HEK293 (cell line): Measurements from ENCODE around the gene CCL27.

ENCODE experiments used
- BCL11A ChIP-seq: fragments of 450-650 bp; formaldehyde crosslinking; IDR thresholded peaks from 2 replicates; pipeline ENCODE4 v1.5.1; 2016; ENCODE audit warnings: low read depth, missing biosample characterization, missing genetic modification characterization
- CTCF ChIP-seq: fragments of 450-650 bp; formaldehyde crosslinking; IDR thresholded peaks from 2 replicates; pipeline ENCODE4 v1.5.1; 2016; ENCODE audit warnings: missing biosample characterization, missing genetic modification characterization
- GLIS2 ChIP-seq: fragments of 450-650 bp; formaldehyde crosslinking; IDR thresholded peaks from 2 replicates; pipeline ENCODE4 v1.5.1; 2016; ENCODE audit warnings: missing biosample characterization, missing genetic modification characterization
- KLF1 ChIP-seq: fragments of 450-650 bp; formaldehyde crosslinking; IDR thresholded peaks from 2 replicates; pipeline ENCODE4 v1.5.1; 2016; ENCODE audit warnings: missing biosample characterization, missing genetic modification characterization
- KLF10 ChIP-seq: fragments of 450-650 bp; IDR thresholded peaks from 2 replicates; pipeline ENCODE4 v1.5.1; 2018; ENCODE audit warnings: missing biosample characterization, mild to moderate bottlenecking, missing genetic modification characterization
- KLF8 ChIP-seq: fragments of 450-650 bp; formaldehyde crosslinking; IDR thresholded peaks from 2 replicates; pipeline ENCODE4 v1.5.1; 2016; ENCODE audit warnings: missing biosample characterization, missing genetic modification characterization
- KLF9 ChIP-seq: fragments of 450-650 bp; formaldehyde crosslinking; IDR thresholded peaks from 2 replicates; pipeline ENCODE4 v1.5.1; 2016; ENCODE audit warnings: missing biosample characterization, missing genetic modification characterization, low read depth
- PRDM10 ChIP-seq: fragments of 450-650 bp; formaldehyde crosslinking; IDR thresholded peaks from 2 replicates; pipeline ENCODE4 v1.5.1; 2016; ENCODE audit warnings: missing biosample characterization, missing genetic modification characterization
- SCRT1 ChIP-seq: fragments of 450-650 bp; formaldehyde crosslinking; IDR thresholded peaks from 2 replicates; pipeline ENCODE4 v1.5.1; 2016; ENCODE audit warnings: missing biosample characterization, missing genetic modification characterization, borderline replicate concordance
- TSHZ1 ChIP-seq: fragments of 450-650 bp; formaldehyde crosslinking; IDR thresholded peaks from 2 replicates; pipeline ENCODE4 v1.5.1; 2016; ENCODE audit warnings: missing biosample characterization, missing genetic modification characterization, borderline replicate concordance
- ZBTB1 ChIP-seq: fragments of 450-650 bp; formaldehyde crosslinking; IDR thresholded peaks from 2 replicates; pipeline ENCODE4 v1.5.1; 2016; ENCODE audit warnings: missing biosample characterization, missing genetic modification characterization
- ZFP37 ChIP-seq: fragments of 450-650 bp; formaldehyde crosslinking; IDR thresholded peaks from 2 replicates; pipeline ENCODE4 v1.5.1; 2016; ENCODE audit warnings: missing biosample characterization, missing genetic modification characterization
- ZNF146 ChIP-seq: fragments of 450-650 bp; formaldehyde crosslinking; IDR thresholded peaks from 2 replicates; pipeline ENCODE4 v1.5.1; 2016; ENCODE audit warnings: missing biosample characterization, missing genetic modification characterization
- ZNF266 ChIP-seq: fragments of 450-650 bp; formaldehyde crosslinking; IDR thresholded peaks from 2 replicates; pipeline ENCODE4 v1.5.1; 2016; ENCODE audit warnings: missing biosample characterization, missing genetic modification characterization, low read depth
- ZNF292 ChIP-seq: fragments of 450-650 bp; formaldehyde crosslinking; IDR thresholded peaks from 2 replicates; pipeline ENCODE4 v1.5.1; 2016; ENCODE audit warnings: low read depth, missing biosample characterization, missing genetic modification characterization, borderline replicate concordance
- ZNF341 ChIP-seq: fragments of 450-650 bp; formaldehyde crosslinking; IDR thresholded peaks from 2 replicates; pipeline ENCODE4; 2016; ENCODE audit warnings: low read depth, missing biosample characterization, missing genetic modification characterization
- ZNF391 ChIP-seq: fragments of 450-650 bp; formaldehyde crosslinking; IDR thresholded peaks from 2 replicates; pipeline ENCODE4 v1.5.1; 2016; ENCODE audit warnings: low read depth, missing biosample characterization, missing genetic modification characterization, borderline replicate concordance
- ZNF394 ChIP-seq: fragments of 450-650 bp; formaldehyde crosslinking; IDR thresholded peaks from 2 replicates; pipeline ENCODE4 v1.5.1; 2016; ENCODE audit warnings: missing biosample characterization, missing genetic modification characterization, mild to moderate bottlenecking, moderate library complexity, borderline replicate concordance
- ZNF416 ChIP-seq: fragments of 450-650 bp; formaldehyde crosslinking; IDR thresholded peaks from 2 replicates; pipeline ENCODE4 v1.5.1; 2016; ENCODE audit warnings: missing biosample characterization, missing genetic modification characterization
- ZNF449 ChIP-seq: fragments of 450-650 bp; formaldehyde crosslinking; IDR thresholded peaks from 2 replicates; pipeline ENCODE4 v1.5.1; 2017; ENCODE audit warnings: missing biosample characterization, mild to moderate bottlenecking, missing genetic modification characterization, moderate library complexity
- ZNF513 ChIP-seq: fragments of 450-650 bp; IDR thresholded peaks from 2 replicates; pipeline ENCODE4 v1.5.1; 2018; ENCODE audit warnings: missing biosample characterization, missing genetic modification characterization
- ZNF558 ChIP-seq: fragments of 450-650 bp; formaldehyde crosslinking; IDR thresholded peaks from 2 replicates; pipeline ENCODE4 v1.5.1; 2016; ENCODE audit warnings: missing biosample characterization, missing genetic modification characterization
- ZNF596 ChIP-seq: fragments of 450-650 bp; IDR thresholded peaks from 2 replicates; pipeline ENCODE4 v1.5.0; 2018; ENCODE audit warnings: missing biosample characterization, mild to moderate bottlenecking, missing genetic modification characterization, moderate library complexity
- ZNF621 ChIP-seq: fragments of 450-650 bp; formaldehyde crosslinking; IDR thresholded peaks from 2 replicates; pipeline ENCODE4 v1.5.1; 2017; ENCODE audit warnings: missing biosample characterization, missing genetic modification characterization
- ZNF626 ChIP-seq: fragments of 450-650 bp; sonication (Bioruptor Pico); formaldehyde crosslinking; IDR thresholded peaks from 2 replicates; pipeline ENCODE4 v1.5.1; 2018; ENCODE audit warnings: missing biosample characterization, missing genetic modification characterization, inconsistent platforms
- ZNF660 ChIP-seq: fragments of 450-650 bp; IDR thresholded peaks from 2 replicates; pipeline ENCODE4 v1.5.1; 2018; ENCODE audit warnings: missing biosample characterization, mild to moderate bottlenecking, missing genetic modification characterization
- ZNF677 ChIP-seq: fragments of 450-650 bp; IDR thresholded peaks from 2 replicates; pipeline ENCODE4 v1.5.0; 2018; ENCODE audit warnings: missing biosample characterization, mild to moderate bottlenecking, missing genetic modification characterization, moderate library complexity
- ZNF785 ChIP-seq: fragments of 450-650 bp; formaldehyde crosslinking; IDR thresholded peaks from 2 replicates; pipeline ENCODE4 v1.5.1; 2016; ENCODE audit warnings: missing biosample characterization, missing genetic modification characterization

The CCL27 gene

GRCh38 chr9:34701023-34701768, 38.7 kb upstream of the CCL27 start (continued):
- TF ChIP-seq CTCF (peak; percentile 87), KLF10 (tag by site-specific recombination) (no peak), ZNF449 (tag by site-specific recombination) (0 out of 2 replicates have a peak, but pooled peaks have one; percentile 10), KLF8 (tag by site-specific recombination) (peak; percentile 44; the same call in 1 of the 2 replicates), ZNF394 (tag by site-specific recombination) (no peak), ZNF660 (peak; percentile 58; the same call in 1 of the 2 replicates), PRDM10 (tag by site-specific recombination) (0 out of 2 replicates have a peak, but pooled peaks have one; percentile 34), KLF1 (tag by site-specific recombination) (peak; percentile 30; the same call in 1 of the 2 replicates), ZNF558 (tag by site-specific recombination) (no peak), ZNF266 (tag by site-specific recombination) (no peak), ZFP37 (tag by site-specific recombination) (no peak), GLIS2 (tag by site-specific recombination) (peak; percentile 12; the same call in 1 of the 2 replicates), SCRT1 (tag by site-specific recombination) (no peak), ZNF785 (tag by site-specific recombination) (no peak), ZNF416 (no peak), BCL11A (tag by site-specific recombination) (no peak), ZNF391 (tag by site-specific recombination) (no peak), ZNF626 (tag by site-specific recombination) (no peak), ZNF292 (tag by site-specific recombination) (no peak), ZNF341 (tag by site-specific recombination) (peak; percentile 43; the same call in 1 of the 2 replicates), KLF9 (tag by site-specific recombination) (peak; percentile 53), ZNF596 (tag by site-specific recombination) (no peak), ZNF513 (tag by site-specific recombination) (no peak), ZBTB1 (tag by site-specific recombination) (no peak), ZNF621 (tag by site-specific recombination) (no peak), TSHZ1 (tag by site-specific recombination) (no peak), ZNF146 (tag by site-specific recombination) (no peak), ZNF677 (tag by site-specific recombination) (no peak)
